GM18861 (cell line): Measurements from ENCODE around the gene PRMT9.

Source experiments
- ATAC-seq: cut with Tn5 transposase; IDR thresholded peaks from one replicate; pipeline ENCODE4 v1.9.1; 2021; ENCODE audit not compliant: unreplicated experiment

The PRMT9 gene

GRCh38 chr4:147682755-147683154, 1.2 kb downstream of the PRMT9 start:
- no peak for ATAC-seq

GRCh38 chr4:147678796-147679549, 5.0 kb downstream of the PRMT9 start:
- no peak for ATAC-seq

GRCh38 chr4:147678106-147678505, 5.9 kb downstream of the PRMT9 start:
- no peak for ATAC-seq

GRCh38 chr4:147674496-147674895, 9.5 kb downstream of the PRMT9 start:
- ATAC-seq: no peak

- ATAC-seq: no peak
Measured at GRCh38 chr4:147674073-147674472, 9.9 kb downstream of the PRMT9 start.

GRCh38 chr4:147658501-147658900, 25.5 kb downstream of the PRMT9 start:
- no peak for ATAC-seq

GRCh38 chr4:147655639-147656038, 28.3 kb downstream of the PRMT9 start:
- no peak for ATAC-seq

GRCh38 chr4:147651563-147651962, 32.4 kb downstream of the PRMT9 start:
- ATAC-seq: no peak

GRCh38 chr4:147648656-147649055, 35.3 kb downstream of the PRMT9 start:
- no peak for ATAC-seq

GRCh38 chr4:147645099-147645498, 38.9 kb downstream of the PRMT9 start:
- no peak for ATAC-seq

GRCh38 chr4:147644471-147644870, 39.5 kb downstream of the PRMT9 start:
- ATAC-seq: no peak

- no peak for ATAC-seq
Measured at GRCh38 chr4:147643616-147644015, 40.3 kb downstream of the PRMT9 start.

GRCh38 chr4:147640331-147640730, 43.6 kb downstream of the PRMT9 start:
- ATAC-seq: no peak

- no peak for ATAC-seq
Measured at GRCh38 chr4:147639388-147639787, 44.6 kb downstream of the PRMT9 start.

GRCh38 chr4:147638942-147639341, 45.0 kb downstream of the PRMT9 start:
- peak; percentile 57 for ATAC-seq

GRCh38 chr4:147638365-147638764, 45.6 kb downstream of the PRMT9 start:
- ATAC-seq: no peak

- no peak for ATAC-seq
Measured at GRCh38 chr4:147635348-147635747, 48.6 kb downstream of the PRMT9 start.

GRCh38 chr4:147633643-147634042, 50.3 kb downstream of the PRMT9 start:
- no peak for ATAC-seq

- no peak for ATAC-seq
Measured at GRCh38 chr4:147633113-147633512, 50.9 kb downstream of the PRMT9 start.

- no peak for ATAC-seq
Measured at GRCh38 chr4:147629783-147630730, 53.9 kb downstream of the PRMT9 start.

- no peak for ATAC-seq
Measured at GRCh38 chr4:147628415-147628814, 55.5 kb downstream of the PRMT9 start.

GRCh38 chr4:147626903-147627302, 57.1 kb downstream of the PRMT9 start:
- no peak for ATAC-seq
